ENCODE data around the gene SLC49A4.
A peak's percentile ranks its signal among the peaks of the same experiment; 100 is the strongest.

The SLC49A4 gene

GRCh38 chr3:122911901-122912300 is 117.0 kb downstream of the SLC49A4 start:
- TF ChIP-seq CTCF (IDR thresholded peaks at IDR 0.05; ENCODE audit: extremely low read depth, missing control alignments), result no peak
- DNase-seq (ENCODE audit: low spot score), result no peak

GRCh38 chr3:122912772-122913538 is 118.1 kb downstream of the SLC49A4 start:
- TF ChIP-seq CTCF (IDR thresholded peaks at IDR 0.05; ENCODE audit: extremely low read depth, missing control alignments), result no peak
- DNase-seq (ENCODE audit: low spot score), result no peak

GRCh38 chr3:122913539-122914100 is 118.8 kb downstream of the SLC49A4 start:
- TF ChIP-seq CTCF (IDR thresholded peaks at IDR 0.05; ENCODE audit: extremely low read depth, missing control alignments), result no peak
- DNase-seq (ENCODE audit: low spot score), result no peak

GRCh38 chr3:122915300-122916055 is 120.6 kb downstream of the SLC49A4 start:
- no peak for DNase-seq (ENCODE audit: low spot score)
- TF ChIP-seq CTCF (IDR thresholded peaks at IDR 0.05; ENCODE audit: extremely low read depth, missing control alignments), result no peak

GRCh38 chr3:122916084-122916483 is 121.2 kb downstream of the SLC49A4 start:
- no peak for TF ChIP-seq CTCF (IDR thresholded peaks at IDR 0.05; ENCODE audit: extremely low read depth, missing control alignments)
- DNase-seq (ENCODE audit: low spot score), result no peak

GRCh38 chr3:122916580-122916979 is 121.7 kb downstream of the SLC49A4 start:
- TF ChIP-seq CTCF (IDR thresholded peaks at IDR 0.05; ENCODE audit: extremely low read depth, missing control alignments), result no peak
- peak; percentile 73 for DNase-seq (ENCODE audit: low spot score)

- TF ChIP-seq CTCF (IDR thresholded peaks at IDR 0.05; ENCODE audit: extremely low read depth, missing control alignments), result no peak
These were observed 122.5 kb downstream of the SLC49A4 start for GRCh38 chr3:122917412-122917811.

More at GRCh38 chr3:122917412-122917811, 122.5 kb downstream of the SLC49A4 start:
- no peak for DNase-seq (ENCODE audit: low spot score)

Data from GM20000 (cell line).